Neural progenitor cell (in vitro differentiated cells): ENCODE results near the gene FBXL17.

Experiments used
- EZH2 ChIP-seq: fragments of 200-600 bp; sonication (generic); IDR thresholded peaks from 2 replicates; pipeline ENCODE4 v1.6.1; 2017; ENCODE audit warnings: antibody characterized with exemption, mild to moderate bottlenecking, moderate library complexity
- TF ChIP-seq, protein P1 (sequence below): fragments of 200-600 bp; sonication (generic); IDR thresholded peaks from 2 replicates; pipeline ENCODE4 v1.5.1; 2017; ENCODE audit warnings: antibody characterized with exemption, mild to moderate bottlenecking

DNA sequence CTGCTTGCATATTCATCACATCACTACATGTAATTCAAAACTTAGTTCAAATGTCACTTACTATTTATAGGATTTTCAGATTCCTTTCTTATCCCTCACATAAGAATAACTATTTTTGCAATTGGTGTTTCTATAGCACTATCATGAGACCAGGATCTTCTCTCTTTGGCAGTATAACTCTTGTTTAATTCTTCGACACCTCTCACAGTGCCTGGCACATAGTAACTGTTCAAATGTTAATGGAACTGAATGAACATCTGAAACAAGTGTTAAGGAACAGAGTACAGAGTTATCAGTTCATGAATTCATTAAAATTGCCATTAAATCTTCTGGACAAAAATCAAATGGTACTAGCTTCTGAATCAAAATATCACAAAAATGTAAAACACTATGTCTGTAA lies 40.0 kb downstream of the FBXL17 start:
- TF ChIP-seq, protein P1, sequence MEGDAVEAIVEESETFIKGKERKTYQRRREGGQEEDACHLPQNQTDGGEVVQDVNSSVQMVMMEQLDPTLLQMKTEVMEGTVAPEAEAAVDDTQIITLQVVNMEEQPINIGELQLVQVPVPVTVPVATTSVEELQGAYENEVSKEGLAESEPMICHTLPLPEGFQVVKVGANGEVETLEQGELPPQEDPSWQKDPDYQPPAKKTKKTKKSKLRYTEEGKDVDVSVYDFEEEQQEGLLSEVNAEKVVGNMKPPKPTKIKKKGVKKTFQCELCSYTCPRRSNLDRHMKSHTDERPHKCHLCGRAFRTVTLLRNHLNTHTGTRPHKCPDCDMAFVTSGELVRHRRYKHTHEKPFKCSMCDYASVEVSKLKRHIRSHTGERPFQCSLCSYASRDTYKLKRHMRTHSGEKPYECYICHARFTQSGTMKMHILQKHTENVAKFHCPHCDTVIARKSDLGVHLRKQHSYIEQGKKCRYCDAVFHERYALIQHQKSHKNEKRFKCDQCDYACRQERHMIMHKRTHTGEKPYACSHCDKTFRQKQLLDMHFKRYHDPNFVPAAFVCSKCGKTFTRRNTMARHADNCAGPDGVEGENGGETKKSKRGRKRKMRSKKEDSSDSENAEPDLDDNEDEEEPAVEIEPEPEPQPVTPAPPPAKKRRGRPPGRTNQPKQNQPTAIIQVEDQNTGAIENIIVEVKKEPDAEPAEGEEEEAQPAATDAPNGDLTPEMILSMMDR, result no peak
- no peak for TF ChIP-seq EZH2
